Measurements from ENCODE around the gene URI1.
A peak's percentile ranks its signal among the peaks of the same experiment; 100 is the strongest.

URI1 gene

GRCh38 chr19:30029721-30030510 lies 87.9 kb downstream of the URI1 start (continued):
- no peak for TF ChIP-seq ZNF645 (tag by site-specific recombination; IDR thresholded peaks at IDR 0.05)
- peak; percentile 79 for TF ChIP-seq IKZF3 (tag by site-specific recombination; IDR thresholded peaks at IDR 0.05)
- no peak for TF ChIP-seq ZNF223 (tag by site-specific recombination; IDR thresholded peaks at IDR 0.05)
- TF ChIP-seq ZNF747 (tag by site-specific recombination; IDR thresholded peaks at IDR 0.05) = no peak
- TF ChIP-seq, protein P1, sequence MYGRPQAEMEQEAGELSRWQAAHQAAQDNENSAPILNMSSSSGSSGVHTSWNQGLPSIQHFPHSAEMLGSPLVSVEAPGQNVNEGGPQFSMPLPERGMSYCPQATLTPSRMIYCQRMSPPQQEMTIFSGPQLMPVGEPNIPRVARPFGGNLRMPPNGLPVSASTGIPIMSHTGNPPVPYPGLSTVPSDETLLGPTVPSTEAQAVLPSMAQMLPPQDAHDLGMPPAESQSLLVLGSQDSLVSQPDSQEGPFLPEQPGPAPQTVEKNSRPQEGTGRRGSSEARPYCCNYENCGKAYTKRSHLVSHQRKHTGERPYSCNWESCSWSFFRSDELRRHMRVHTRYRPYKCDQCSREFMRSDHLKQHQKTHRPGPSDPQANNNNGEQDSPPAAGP (tag by site-specific recombination; IDR thresholded peaks at IDR 0.05) = 0 out of 2 replicates have a peak, but pooled peaks have one; percentile 10
- no peak for TF ChIP-seq ZNF560 (tag by site-specific recombination; IDR thresholded peaks at IDR 0.05; ENCODE audit: borderline replicate concordance)
- peak; percentile 62 for TF ChIP-seq ZNF629 (tag by site-specific recombination; IDR thresholded peaks at IDR 0.05)
- TF ChIP-seq ZNF518A (tag by site-specific recombination; conservative IDR thresholded peaks at IDR 0.05; ENCODE audit: low read depth) = no peak
- TF ChIP-seq GLI2 (tag by site-specific recombination; IDR thresholded peaks at IDR 0.05; ENCODE audit: borderline replicate concordance, low read depth) = no peak; the same call in 1 of the 2 replicates
- TF ChIP-seq ZNF548 (tag by site-specific recombination; IDR thresholded peaks at IDR 0.05) = no peak
- no peak for TF ChIP-seq ZFP37 (tag by site-specific recombination; IDR thresholded peaks at IDR 0.05)
- no peak for TF ChIP-seq ZNF555 (tag by site-specific recombination; conservative IDR thresholded peaks at IDR 0.05)
- 0 out of 2 replicates have a peak, but pooled peaks have one; percentile 27 for TF ChIP-seq ZXDB (tag by site-specific recombination; IDR thresholded peaks at IDR 0.05)
- no peak for TF ChIP-seq ZNF239 (tag by site-specific recombination; IDR thresholded peaks at IDR 0.05)
- TF ChIP-seq ZNF202 (tag by site-specific recombination; IDR thresholded peaks at IDR 0.05; ENCODE audit: borderline replicate concordance) = no peak
- TF ChIP-seq, protein P2, sequence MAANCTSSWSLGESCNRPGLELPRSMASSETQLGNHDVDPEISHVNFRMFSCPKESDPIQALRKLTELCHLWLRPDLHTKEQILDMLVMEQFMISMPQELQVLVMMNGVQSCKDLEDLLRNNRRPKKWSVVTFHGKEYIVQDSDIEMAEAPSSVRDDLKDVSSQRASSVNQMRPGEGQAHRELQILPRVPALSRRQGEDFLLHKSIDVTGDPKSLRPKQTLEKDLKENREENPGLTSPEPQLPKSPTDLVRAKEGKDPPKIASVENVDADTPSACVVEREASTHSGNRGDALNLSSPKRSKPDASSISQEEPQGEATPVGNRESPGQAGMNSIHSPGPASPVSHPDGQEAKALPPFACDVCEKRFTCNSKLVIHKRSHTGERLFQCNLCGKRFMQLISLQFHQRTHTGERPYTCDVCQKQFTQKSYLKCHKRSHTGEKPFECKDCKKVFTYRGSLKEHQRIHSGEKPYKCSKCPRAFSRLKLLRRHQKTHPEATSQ (tag by site-specific recombination; IDR thresholded peaks at IDR 0.05) = no peak
- TF ChIP-seq TCF7L2 (IDR thresholded peaks at IDR 0.05; ENCODE audit: borderline replicate concordance, low read depth, low read length) = peak; percentile 25; the same call in 1 of the 2 replicates
- TF ChIP-seq ZNF830 (tag by site-specific recombination; IDR thresholded peaks at IDR 0.05; ENCODE audit: low read depth) = peak; percentile 23; the same call in 1 of the 2 replicates
- TF ChIP-seq, protein P3, sequence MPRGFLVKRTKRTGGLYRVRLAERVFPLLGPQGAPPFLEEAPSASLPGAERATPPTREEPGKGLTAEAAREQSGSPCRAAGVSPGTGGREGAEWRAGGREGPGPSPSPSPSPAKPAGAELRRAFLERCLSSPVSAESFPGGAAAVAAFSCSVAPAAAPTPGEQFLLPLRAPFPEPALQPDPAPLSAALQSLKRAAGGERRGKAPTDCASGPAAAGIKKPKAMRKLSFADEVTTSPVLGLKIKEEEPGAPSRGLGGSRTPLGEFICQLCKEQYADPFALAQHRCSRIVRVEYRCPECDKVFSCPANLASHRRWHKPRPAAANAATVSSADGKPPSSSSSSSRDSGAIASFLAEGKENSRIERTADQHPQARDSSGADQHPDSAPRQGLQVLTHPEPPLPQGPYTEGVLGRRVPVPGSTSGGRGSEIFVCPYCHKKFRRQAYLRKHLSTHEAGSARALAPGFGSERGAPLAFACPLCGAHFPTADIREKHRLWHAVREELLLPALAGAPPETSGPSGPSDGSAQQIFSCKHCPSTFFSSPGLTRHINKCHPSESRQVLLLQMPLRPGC (tag by site-specific recombination; IDR thresholded peaks at IDR 0.05) = no peak
- TF ChIP-seq HOXA7 (CRISPR knock-in tag; IDR thresholded peaks at IDR 0.05; ENCODE audit: borderline replicate concordance) = no peak
- TF ChIP-seq ZNF292 (tag by site-specific recombination; IDR thresholded peaks at IDR 0.05; ENCODE audit: borderline replicate concordance, low read depth) = no peak
- no peak for TF ChIP-seq ZNF350 (tag by site-specific recombination; IDR thresholded peaks at IDR 0.05)
- no peak for TF ChIP-seq ZNF214 (tag by site-specific recombination; IDR thresholded peaks at IDR 0.05; ENCODE audit: borderline replicate concordance)
- TF ChIP-seq OSR2 (tag by site-specific recombination; IDR thresholded peaks at IDR 0.05) = peak; percentile 26; the same call in 1 of the 2 replicates
- no peak for TF ChIP-seq EGR2 (tag by site-specific recombination; IDR thresholded peaks at IDR 0.05; ENCODE audit: low read depth)
- TF ChIP-seq ZFP69B (tag by site-specific recombination; IDR thresholded peaks at IDR 0.05) = no peak
- no peak for TF ChIP-seq ZNF623 (tag by site-specific recombination; IDR thresholded peaks at IDR 0.05)
- TF ChIP-seq ZNF610 (tag by site-specific recombination; IDR thresholded peaks at IDR 0.05; ENCODE audit: borderline replicate concordance) = no peak
- TF ChIP-seq ZNF529 (tag by site-specific recombination; IDR thresholded peaks at IDR 0.05; ENCODE audit: insufficient replicate concordance) = no peak
- TF ChIP-seq ZNF768 (tag by site-specific recombination; IDR thresholded peaks at IDR 0.05) = 0 out of 2 replicates have a peak, but pooled peaks have one; percentile 52

All from HEK293 (cell line).